Loucy (cell line): ENCODE data around the gene PBX1.

Source experiments
- H2AFZ ChIP-seq: fragments of 200-600 bp; sonication (generic); 2 replicates; pipeline ENCODE4 v1.6.0; 2016; ENCODE audit warnings: antibody characterized with exemption, mild to moderate bottlenecking, low read length, moderate library complexity
- H3F3A ChIP-seq: fragments of 200-600 bp; 2 replicates; pipeline ENCODE4 v1.6.0; 2016; ENCODE audit warnings: antibody characterized with exemption, low read depth, mild to moderate bottlenecking
- H3K27me3 ChIP-seq: fragments of 200-600 bp; sonication (generic); 2 replicates; pipeline ENCODE4 v1.6.1; 2014; ENCODE audit warnings: low read length, mild to moderate bottlenecking; ENCODE audit not compliant: insufficient read depth, poor library complexity, severe bottlenecking
- H3K36me3 ChIP-seq: fragments of 200-600 bp; sonication (generic); 2 replicates; pipeline ENCODE4 v1.6.1; 2016; ENCODE audit warnings: low read length; ENCODE audit not compliant: insufficient read depth
- H3K4me1 ChIP-seq: fragments of 200-600 bp; sonication (generic); 2 replicates; pipeline ENCODE4 v1.5.1; 2014; ENCODE audit warnings: low read length, mild to moderate bottlenecking; ENCODE audit not compliant: insufficient read depth, poor library complexity, severe bottlenecking
- H3K4me2 ChIP-seq: fragments of 200-600 bp; sonication (generic); 2 replicates; pipeline ENCODE4 v1.6.0; 2014; ENCODE audit warnings: antibody characterized with exemption, low read length, low read depth, mild to moderate bottlenecking; ENCODE audit not compliant: poor library complexity, severe bottlenecking
- H3K4me3 ChIP-seq: fragments of 200-600 bp; sonication (generic); 2 replicates; pipeline ENCODE4 v1.5.1; 2014; ENCODE audit warnings: low read length, mild to moderate bottlenecking, mixed read lengths; ENCODE audit not compliant: poor library complexity, severe bottlenecking
- H3K79me2 ChIP-seq: fragments of 200-600 bp; sonication (generic); 2 replicates; pipeline ENCODE4 v1.6.1; 2014; ENCODE audit warnings: low read length; ENCODE audit not compliant: insufficient read depth
- H3K9ac ChIP-seq: fragments of 200-600 bp; sonication (generic); 2 replicates; pipeline ENCODE4 v1.6.0; 2014; ENCODE audit warnings: mild to moderate bottlenecking, low read depth, low read length, moderate library complexity; ENCODE audit not compliant: poor library complexity, severe bottlenecking
- H3K9me2 ChIP-seq: fragments of 200-600 bp; sonication (generic); replicated peaks from 2 replicates; pipeline ENCODE4 v1.6.1; 2016; ENCODE audit warnings: low read depth, low read length, mixed read lengths
- H3K9me3 ChIP-seq: fragments of 200-600 bp; sonication (generic); 2 replicates; pipeline ENCODE4 v1.6.1; 2014; ENCODE audit warnings: mild to moderate bottlenecking, antibody characterized with exemption, low read length, low read depth; ENCODE audit not compliant: insufficient read depth
- H4K20me1 ChIP-seq: fragments of 200-600 bp; sonication (generic); 2 replicates; pipeline ENCODE4 v1.6.0; 2014; ENCODE audit warnings: antibody characterized with exemption, low read length, mild to moderate bottlenecking; ENCODE audit not compliant: insufficient read depth, poor library complexity, severe bottlenecking
- CTCF ChIP-seq: fragments of 200-600 bp; sonication (generic); conservative IDR thresholded peaks from 2 replicates; pipeline ENCODE4 v1.5.1; 2014; ENCODE audit warnings: mild to moderate bottlenecking, antibody characterized with exemption, low read length
- EZH2phosphoT487 ChIP-seq: fragments of 200-600 bp; IDR thresholded peaks from 2 replicates; pipeline ENCODE4 v1.6.1; 2018; ENCODE audit warnings: antibody characterized with exemption, mild to moderate bottlenecking, moderate library complexity, borderline replicate concordance

The PBX1 gene

DNA sequence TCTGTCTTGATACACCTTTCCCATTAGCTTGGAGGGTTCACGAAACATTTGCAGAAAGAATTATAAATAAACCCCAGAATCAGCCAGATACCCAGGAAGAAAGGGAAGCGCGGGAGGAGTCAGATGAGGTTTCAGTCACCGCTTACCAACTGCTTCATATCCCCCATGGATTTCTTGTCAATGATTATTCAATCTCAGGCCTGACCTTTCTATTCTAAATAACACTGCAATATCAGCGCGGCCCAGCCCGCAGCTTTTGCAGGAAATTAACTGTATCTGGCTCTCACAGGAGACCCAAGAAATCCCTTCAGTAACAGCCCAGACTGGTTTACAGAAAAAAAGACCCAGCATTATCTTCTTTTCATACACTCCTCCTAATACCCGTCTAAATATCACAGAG is 308.6 kb downstream of the PBX1 start:
- no peak overlapping the region for H3K9ac ChIP-seq

GRCh38 chr1:164868990-164869389 is 310.0 kb downstream of the PBX1 start:
- Histone ChIP-seq H3K9ac (no peak overlapping the region), H3K36me3 (no peaks in the 10 kb centered on the region), H3K4me3 (no peak overlapping the region), H3K9me2 (no peaks in the 10 kb centered on the region), H4K20me1 (no peaks in the 10 kb centered on the region), H2AFZ (no peak overlapping the region), H3K4me1 (no peaks in the 10 kb centered on the region), H3K27me3 (no peaks in the 10 kb centered on the region), H3K9me3 (no peaks in the 10 kb centered on the region), H3F3A (no peaks in the 10 kb centered on the region), H3K79me2 (no peaks in the 10 kb centered on the region), H3K4me2 (no peak overlapping the region)
- TF ChIP-seq CTCF, result no peak
- no peak for TF ChIP-seq EZH2phosphoT487

More for the DNA sequence above, 308.6 kb downstream of the PBX1 start:
- no peaks in the 10 kb centered on the region for H3K36me3 ChIP-seq
- no peak overlapping the region for H2AFZ ChIP-seq
- H3K4me1 ChIP-seq, result no peaks in the 10 kb centered on the region
- H3K9me3 ChIP-seq, result no peaks in the 10 kb centered on the region
- H3K4me3 ChIP-seq, result no peak overlapping the region
- no peaks in the 10 kb centered on the region for H3K27me3 ChIP-seq
- no peaks in the 10 kb centered on the region for H3K79me2 ChIP-seq
- no peaks in the 10 kb centered on the region for H4K20me1 ChIP-seq
- no peak for TF ChIP-seq CTCF
- TF ChIP-seq EZH2phosphoT487, result no peak
- no peaks in the 10 kb centered on the region for H3K9me2 ChIP-seq
- H3F3A ChIP-seq, result no peaks in the 10 kb centered on the region
- H3K4me2 ChIP-seq, result no peak overlapping the region

GRCh38 chr1:164875518-164875917 is 316.5 kb downstream of the PBX1 start:
- Histone ChIP-seq H3K9me3 (no peaks in the 10 kb centered on the region), H3K27me3 (no peaks in the 10 kb centered on the region), H3K4me1 (no peaks in the 10 kb centered on the region), H3K36me3 (no peaks in the 10 kb centered on the region), H3K9me2 (no peaks in the 10 kb centered on the region), H3F3A (no peaks in the 10 kb centered on the region), H3K4me2 (no peak overlapping the region), H4K20me1 (no peaks in the 10 kb centered on the region), H2AFZ (no peak overlapping the region), H3K79me2 (no peaks in the 10 kb centered on the region), H3K9ac (no peak overlapping the region), H3K4me3 (no peak overlapping the region)
- TF ChIP-seq EZH2phosphoT487, result no peak
- TF ChIP-seq CTCF, result no peak
